ENCODE measurements around the gene GLI2. TPM values are rescaled to one million over a fixed set of nuclear protein-coding genes. Genes with fewer than 3 reads are reported as not detected.

GLI2 gene
- total and polyA plus RNA-seq, 9 of the 15 experiments (the other 6 are each of a cell fraction or from before 2014, with no cell fraction given), result 0.24 TPM; not detected in 8

- Histone ChIP-seq H3K27ac (ENCODE audit: extremely low read depth, low read depth, low read length) (no peak overlapping the region), H3K4me3 (no peak overlapping the region), H3K79me2 (ENCODE audit: control insufficient read depth, insufficient read depth, low read length) (no peaks in the 10 kb centered on the region), H3K9me1 (ENCODE audit: control insufficient read depth, insufficient read depth, low read length) (no peaks in the 10 kb centered on the region), H3K27me3 (ENCODE audit: control insufficient read depth in 2 of 2, insufficient read depth in 2 of 2, low read length in 2 of 2) (peaks cover 0 to 43% of the 10 kb centered on the region in 2 experiments; a peak in 2 of 5 replicates), H3K9me3 (replicated peaks; ENCODE audit: control insufficient read depth, insufficient read depth, low read depth, low read length) (no peaks in the 10 kb centered on the region), H2AFZ (ENCODE audit: low read depth, low read length) (no peak overlapping the region), H4K20me1 (replicated peaks; ENCODE audit: control insufficient read depth, insufficient read depth, low read length) (no peaks in the 10 kb centered on the region; the same call in 1 of the 2 replicates), H3K4me2 (ENCODE audit: insufficient read depth, low read length) (no peak overlapping the region), H3K9ac (ENCODE audit: insufficient read depth in 1 of 2, low read depth in 2 of 2, low read length in 2 of 2) (no peak overlapping the region), H3K4me1 (replicated peaks in 1 of 2; ENCODE audit: control insufficient read depth in 2 of 2, insufficient read depth in 2 of 2, low read length in 2 of 2) (no peaks in the 10 kb centered on the region), H3K36me3 (ENCODE audit: control insufficient read depth, insufficient read depth, low read length) (no peaks in the 10 kb centered on the region)
- no peak for DNase-seq (ENCODE audit: extremely low read depth in 1 of 4, low spot score in 3 of 4)
- ATAC-seq, result no peak
- ChIA-PET POLR2A (no interaction called here), CTCF (ENCODE audit: low intra/inter-chr PET ratio) (no interaction called here)
- in situ Hi-C loops (cut with MboI), result no loop called here
- intact Hi-C loops (cut with micrococcal nuclease), result no loop called here
- BruUV-seq (replicated peaks), result no TSS peak
- 0% methylated on average over 15 of the region's 15 CpGs for WGBS (ENCODE audit: insufficient coverage, low coverage, missing lambda C conversion rate)
- TF ChIP-seq ARHGAP35 (IDR thresholded peaks at IDR 0.05; ENCODE audit: partially characterized antibody) (no peak), BACH1 (tag; IDR thresholded peaks at IDR 0.05) (no peak), ZBTB8A (IDR thresholded peaks at IDR 0.05; ENCODE audit: partially characterized antibody) (no peak)
- FAIRE-seq, result no peak
Observed at GRCh38 chr2:120716641-120717585, 18.8 kb upstream of the GLI2 start.

- no peaks in the 10 kb centered on the region for H3K79me2 ChIP-seq (ENCODE audit: control insufficient read depth, insufficient read depth, low read length)
- no peaks in the 10 kb centered on the region for H3K4me1 ChIP-seq (replicated peaks in 1 of 2; ENCODE audit: control insufficient read depth in 2 of 2, insufficient read depth in 2 of 2, low read length in 2 of 2)
- ChIA-PET POLR2A (interaction anchor here (1.0 kb wide), 1 partner anchor 8 kb away, joined by 3 read pairs; no protein-coding TSS in a partner anchor), CTCF (ENCODE audit: low intra/inter-chr PET ratio) (no interaction called here)
- H2AFZ ChIP-seq (ENCODE audit: low read depth, low read length), result no peak overlapping the region
- FAIRE-seq (no peak), ATAC-seq (no peak), DNase-seq (ENCODE audit: extremely low read depth in 1 of 4, low spot score in 3 of 4) (no peak)
- no peak overlapping the region for H3K4me3 ChIP-seq
- no peaks in the 10 kb centered on the region for H3K9me1 ChIP-seq (ENCODE audit: control insufficient read depth, insufficient read depth, low read length)
- no peak overlapping the region for H3K27ac ChIP-seq (ENCODE audit: extremely low read depth, low read depth, low read length)
- H3K9me3 ChIP-seq (replicated peaks; ENCODE audit: control insufficient read depth, insufficient read depth, low read depth, low read length), result no peaks in the 10 kb centered on the region
- no TSS peak for BruUV-seq (replicated peaks)
- peaks cover 2 to 41% of the 10 kb centered on the region in 2 experiments; a peak in 2 of 5 replicates for H3K27me3 ChIP-seq (ENCODE audit: control insufficient read depth in 2 of 2, insufficient read depth in 2 of 2, low read length in 2 of 2)
- in situ Hi-C loops (cut with MboI) (no loop called here), intact Hi-C loops (cut with micrococcal nuclease) (no loop called here)
- no peaks in the 10 kb centered on the region; the same call in 1 of the 2 replicates for H4K20me1 ChIP-seq (replicated peaks; ENCODE audit: control insufficient read depth, insufficient read depth, low read length)
- H3K36me3 ChIP-seq (ENCODE audit: control insufficient read depth, insufficient read depth, low read length), result no peaks in the 10 kb centered on the region
- no peak overlapping the region for H3K4me2 ChIP-seq (ENCODE audit: insufficient read depth, low read length)
- no peak overlapping the region for H3K9ac ChIP-seq (ENCODE audit: insufficient read depth in 1 of 2, low read depth in 2 of 2, low read length in 2 of 2)
- WGBS (ENCODE audit: insufficient coverage, low coverage, missing lambda C conversion rate), result under 1% methylated on average over 7 of the region's 7 CpGs
- no peak for TF ChIP-seq RBFOX2 (IDR thresholded peaks at IDR 0.05; ENCODE audit: low read depth, low read length)
- TF ChIP-seq PHTF2 (CRISPR knock-in tag; IDR thresholded peaks at IDR 0.05), result no peak
- no peak for TF ChIP-seq MBD2 (IDR thresholded peaks at IDR 0.05; ENCODE audit: borderline replicate concordance, low read depth)
- no peak for TF ChIP-seq ZNF431 (CRISPR knock-in tag; IDR thresholded peaks at IDR 0.05)
- TF ChIP-seq ZNF124 (CRISPR knock-in tag; IDR thresholded peaks at IDR 0.05), result no peak
- TF ChIP-seq MEIS2 (IDR thresholded peaks at IDR 0.05; ENCODE audit: partially characterized antibody), result no peak
- no peak for TF ChIP-seq HOMEZ (CRISPR knock-in tag; IDR thresholded peaks at IDR 0.05)
- TF ChIP-seq ZNF133 (CRISPR knock-in tag; IDR thresholded peaks at IDR 0.05), result no peak
- TF ChIP-seq HMBOX1 (IDR thresholded peaks at IDR 0.05), result no peak
- no peak for TF ChIP-seq TCFL5 (CRISPR knock-in tag; conservative IDR thresholded peaks at IDR 0.05)
- TF ChIP-seq ELF2 (CRISPR knock-in tag; IDR thresholded peaks at IDR 0.05), result no peak
Observed at GRCh38 chr2:120719491-120719890, 16.2 kb upstream of the GLI2 start.

Data from K562 (cell line).